GM23248 (cell line): ENCODE results near the gene UBR2. TPM values are rescaled to one million over a fixed set of nuclear protein-coding genes. Genes with fewer than 3 reads are reported as not detected.
A peak's percentile ranks its signal among the peaks of the same experiment; 100 is the strongest.

Source experiments
- DNase-seq: peaks from one replicate; pipeline ENCODE4 v3.0.0-alpha.2; 2015
- H2AFZ ChIP-seq: fragments of 200-600 bp; sonication (generic); 2 replicates; pipeline ENCODE4 v1.6.1; 2016; ENCODE audit warnings: antibody characterized with exemption
- H3F3A ChIP-seq: fragments of 200-600 bp; sonication (generic); 2 replicates; pipeline ENCODE4 v1.6.1; 2016; ENCODE audit warnings: mild to moderate bottlenecking, antibody characterized with exemption, mixed run types; ENCODE audit not compliant: insufficient read depth
- H3K27ac ChIP-seq: fragments of 200-600 bp; sonication (generic); 2 replicates; pipeline ENCODE4 v1.5.1; 2016; ENCODE audit warnings: mild to moderate bottlenecking
- H3K27me3 ChIP-seq: fragments of 200-600 bp; sonication (generic); replicated peaks from 2 replicates; pipeline ENCODE4 v1.6.1; 2016; ENCODE audit warnings: mild to moderate bottlenecking; ENCODE audit not compliant: insufficient read depth
- H3K36me3 ChIP-seq: fragments of 200-600 bp; sonication (generic); 2 replicates; pipeline ENCODE4 v1.6.1; 2016; ENCODE audit warnings: low read depth, mild to moderate bottlenecking
- H3K4me1 ChIP-seq: fragments of 200-600 bp; sonication (generic); 2 replicates; pipeline ENCODE4 v1.6.1; 2016; ENCODE audit warnings: mild to moderate bottlenecking; ENCODE audit not compliant: insufficient read depth
- H3K4me2 ChIP-seq: fragments of 200-600 bp; sonication (generic); one replicate; pipeline ENCODE4 v1.6.1; 2016; ENCODE audit warnings: mild to moderate bottlenecking; ENCODE audit not compliant: unreplicated experiment
- H3K4me3 ChIP-seq: fragments of 200-600 bp; sonication (generic); 2 replicates; pipeline ENCODE4 v1.5.1; 2016; ENCODE audit warnings: mild to moderate bottlenecking
- H3K79me2 ChIP-seq: fragments of 200-600 bp; sonication (generic); 2 replicates; pipeline ENCODE4 v1.6.1; 2016; ENCODE audit warnings: mild to moderate bottlenecking; ENCODE audit not compliant: insufficient read depth
- H3K9ac ChIP-seq: fragments of 200-600 bp; sonication (generic); 2 replicates; pipeline ENCODE4 v1.6.1; 2016; ENCODE audit warnings: mild to moderate bottlenecking
- H3K9me2 ChIP-seq: fragments of 200-600 bp; sonication (generic); 2 replicates; pipeline ENCODE4 v1.6.1; 2016; ENCODE audit warnings: mixed run types, mild to moderate bottlenecking, moderate library complexity; ENCODE audit not compliant: insufficient read depth
- H3K9me3 ChIP-seq: fragments of 200-600 bp; sonication (generic); one replicate; pipeline ENCODE4 v1.6.1; 2017; ENCODE audit warnings: low read depth
- H4K20me1 ChIP-seq: fragments of 200-600 bp; sonication (generic); 2 replicates; pipeline ENCODE4 v1.6.0; 2016; ENCODE audit not compliant: insufficient read depth
- EZH2 ChIP-seq: fragments of 200-600 bp; sonication (generic); IDR thresholded peaks from 2 replicates; pipeline ENCODE4 v1.6.1; 2018; ENCODE audit warnings: antibody characterized with exemption, mild to moderate bottlenecking; ENCODE audit not compliant: insufficient read depth, poor library complexity, severe bottlenecking
- EZH2phosphoT487 ChIP-seq: fragments of 200-600 bp; sonication (generic); IDR thresholded peaks from 2 replicates; pipeline ENCODE4 v1.6.1; 2018; ENCODE audit warnings: antibody characterized with exemption, moderate library complexity, mild to moderate bottlenecking, low read depth; ENCODE audit not compliant: insufficient read depth
- WGBS, 2 experiments: methylation state at CpG; one replicate each; pipeline ENCODE4 v1.1.6; 2015 to 2017; ENCODE audit warnings: low lambda C conversion rate in 2 of 2, low coverage in 1 of 2; ENCODE audit errors: missing lambda C conversion rate in 2 of 2; 5-methylcytosine and 5-hydroxymethylcytosine counted together
- in situ Hi-C: fragments of 300-500 bp; cut with MboI; formaldehyde crosslinking; loops from 2 replicates; pipeline ENCODE4 v1.15.0; 2020
- polyA plus RNA-seq: library from polyadenylated mRNA; unstranded; fragments of >200 nt; fragmentation: Nextera tagmentation; extraction: Ambion mirVana; gene quantifications from 2 replicates; pipeline ENCODE4 v1.2.1, GENCODE V29; 2016
- total RNA-seq: library from RNA; depleted of rRNA; stranded (reverse); fragments of >200 nt; shearing (Covaris generic); gene quantifications from 2 replicates; pipeline ENCODE4 v1.2.3, GENCODE V29; 2014

UBR2 gene
- total and polyA plus RNA-seq, 2 experiments from 2014 or later: 8.5 to 23.3 TPM

DNA sequence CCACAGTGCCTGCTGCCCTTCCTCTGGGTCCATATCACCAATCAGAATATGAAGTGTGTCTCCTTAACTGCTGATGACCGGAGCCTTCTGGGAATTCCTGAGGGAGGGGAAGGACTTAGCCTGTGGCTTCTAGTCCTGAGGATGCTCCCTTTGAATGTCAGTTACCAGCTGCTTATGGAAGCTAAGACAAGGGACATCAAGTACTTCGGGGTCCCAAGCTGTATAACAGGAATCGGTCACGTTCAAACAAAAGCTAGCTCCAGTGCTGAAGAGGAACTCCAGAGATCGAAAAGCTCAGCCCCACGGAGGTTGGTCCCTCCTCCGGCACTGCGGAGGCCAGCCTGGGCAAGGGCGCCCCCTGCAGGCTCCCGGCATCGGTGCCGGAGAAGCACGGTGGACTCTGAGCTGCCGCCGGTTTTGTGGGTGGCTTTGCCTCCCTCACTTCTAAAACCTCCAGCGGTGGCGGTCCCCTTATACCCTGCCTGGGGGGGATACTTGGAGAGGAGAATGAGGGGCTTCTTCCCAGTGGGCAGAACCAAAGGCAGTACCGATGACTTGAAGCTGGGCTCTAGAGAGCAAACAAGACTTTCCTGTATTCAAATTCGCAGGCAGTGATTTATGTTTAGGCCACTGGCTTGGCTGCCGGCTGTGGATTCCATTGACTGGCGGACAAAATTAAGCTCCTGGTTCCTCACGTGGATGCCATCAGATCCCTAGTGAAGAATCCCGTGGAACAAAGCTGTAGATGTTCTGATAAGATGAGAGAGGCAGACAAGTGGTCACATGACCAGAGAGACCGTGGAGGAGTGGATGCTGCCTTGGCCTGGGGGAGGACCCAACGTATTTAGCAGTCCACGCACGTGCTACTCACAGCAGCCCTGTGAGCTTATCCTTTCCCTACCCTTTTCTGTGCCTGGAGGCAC is 16.2 kb upstream of the UBR2 start:
- Histone ChIP-seq H3K9ac (peak overlapping the region; percentile 72), H3K27me3 (no peaks in the 10 kb centered on the region), H3K4me2 (peak overlapping the region; percentile 77), H4K20me1 (no peaks in the 10 kb centered on the region), H2AFZ (peak overlapping the region; percentile 98), H3K4me3 (peak overlapping the region; percentile 83), H3K4me1 (0 out of 2 replicates have a peak, but pooled peaks cover 3% of the 10 kb centered on the region), H3K9me3 (no peaks in the 10 kb centered on the region), H3K36me3 (no peaks in the 10 kb centered on the region), H3K79me2 (no peaks in the 10 kb centered on the region), H3K9me2 (no peaks in the 10 kb centered on the region), H3K27ac (peak overlapping the region; percentile 52), H3F3A (peaks cover 14% of the 10 kb centered on the region; the same call in 1 of the 2 replicates)
- in situ Hi-C loops: loop anchor here (10.0 to 25.0 kb wide), 2 partner anchors 285 to 473 kb away; no protein-coding TSS in a partner anchor
- DNase-seq: peak; percentile 90
- no peak for TF ChIP-seq EZH2
- TF ChIP-seq EZH2phosphoT487: no peak
- WGBS, 2 experiments: 3% methylated on average over 27 of the region's 27 CpGs

DNA sequence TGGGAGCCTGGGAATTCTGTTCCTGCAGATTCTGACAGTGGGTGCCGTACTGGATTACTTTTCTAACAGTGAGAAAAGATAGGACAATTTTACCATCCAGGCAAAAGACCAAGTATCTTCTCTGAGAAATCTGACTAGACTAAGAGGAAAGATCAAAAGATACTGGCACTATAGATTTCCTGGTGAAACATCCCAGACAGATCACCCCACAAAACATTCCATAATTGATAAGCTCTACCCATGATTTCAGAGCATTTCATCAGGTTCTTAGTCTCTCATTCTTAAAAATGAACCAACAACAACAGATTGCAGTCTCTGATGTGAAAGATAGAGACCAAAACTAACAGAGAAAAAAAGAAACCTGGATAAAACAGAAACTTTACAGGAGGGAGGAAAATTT is 13.6 kb upstream of the UBR2 start:
- H3K27ac ChIP-seq: no peak overlapping the region
- in situ Hi-C loops: no loop called here

GRCh38 chr6:42551217-42551616 is 12.6 kb upstream of the UBR2 start:
- 0 out of 2 replicates have a peak, but pooled peaks cover 3% of the 10 kb centered on the region for H3K4me1 ChIP-seq
- H3K36me3 ChIP-seq: no peaks in the 10 kb centered on the region
- H3K9me3 ChIP-seq: no peaks in the 10 kb centered on the region
- no peak overlapping the region for H3K27ac ChIP-seq
- no peak overlapping the region for H2AFZ ChIP-seq
- WGBS, 2 experiments: 38 to 59% methylated on average over 1 of the region's 1 CpG
- no peak for TF ChIP-seq EZH2phosphoT487
- no peak for TF ChIP-seq EZH2
- no peak overlapping the region for H3K9ac ChIP-seq
- H3K4me2 ChIP-seq: no peak overlapping the region
- H3K27me3 ChIP-seq: no peaks in the 10 kb centered on the region
- no peaks in the 10 kb centered on the region for H4K20me1 ChIP-seq
- no peak overlapping the region for H3K4me3 ChIP-seq
- peaks cover 14% of the 10 kb centered on the region; the same call in 1 of the 2 replicates for H3F3A ChIP-seq
- no peaks in the 10 kb centered on the region for H3K9me2 ChIP-seq
- no peaks in the 10 kb centered on the region for H3K79me2 ChIP-seq
- DNase-seq: peak; percentile 63
- in situ Hi-C loops: no loop called here

More for the DNA sequence above, 13.6 kb upstream of the UBR2 start:
- H3F3A ChIP-seq: peaks cover 14% of the 10 kb centered on the region; the same call in 1 of the 2 replicates
- H3K9ac ChIP-seq: no peak overlapping the region
- H3K79me2 ChIP-seq: no peaks in the 10 kb centered on the region
- no peak for DNase-seq
- H3K4me2 ChIP-seq: no peak overlapping the region
- no peaks in the 10 kb centered on the region for H3K9me2 ChIP-seq
- 0 out of 2 replicates have a peak, but pooled peaks cover 3% of the 10 kb centered on the region for H3K4me1 ChIP-seq
- no peaks in the 10 kb centered on the region for H3K36me3 ChIP-seq
- TF ChIP-seq EZH2: no peak
- TF ChIP-seq EZH2phosphoT487: no peak
- no peaks in the 10 kb centered on the region for H3K9me3 ChIP-seq
- 82 to 88% methylated on average over 1 of the region's 1 CpG for WGBS, 2 experiments
- no peak overlapping the region for H2AFZ ChIP-seq
- H3K4me3 ChIP-seq: no peak overlapping the region
- no peaks in the 10 kb centered on the region for H3K27me3 ChIP-seq
- no peaks in the 10 kb centered on the region for H4K20me1 ChIP-seq

DNA sequence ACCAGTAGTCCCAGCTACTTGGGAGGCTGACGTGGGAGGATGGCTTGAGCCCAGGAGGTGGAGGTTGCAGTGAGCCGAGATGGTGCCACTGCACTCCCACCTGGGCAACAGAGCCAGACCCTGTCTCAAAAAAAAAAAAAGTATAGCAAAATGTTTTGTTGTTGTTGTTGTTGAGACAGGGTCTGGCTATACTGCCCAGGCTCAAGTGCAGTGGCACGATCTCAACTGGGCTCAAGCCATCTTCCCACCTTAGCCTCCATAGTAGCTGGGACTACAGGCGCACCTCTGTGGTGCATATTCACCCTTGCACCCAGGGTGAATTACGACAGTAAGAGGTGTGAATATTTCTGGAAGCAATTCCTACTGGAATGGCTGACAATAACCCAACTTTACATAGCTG is 11.4 kb upstream of the UBR2 start:
- no peaks in the 10 kb centered on the region for H3K79me2 ChIP-seq
- no peak overlapping the region for H2AFZ ChIP-seq
- no peak for TF ChIP-seq EZH2
- TF ChIP-seq EZH2phosphoT487: no peak
- H3K9me3 ChIP-seq: no peaks in the 10 kb centered on the region
- H3K9ac ChIP-seq: no peak overlapping the region
- H3K9me2 ChIP-seq: no peaks in the 10 kb centered on the region
- H3K27ac ChIP-seq: no peak overlapping the region
- peaks cover 14% of the 10 kb centered on the region; the same call in 1 of the 2 replicates for H3F3A ChIP-seq
- WGBS, 2 experiments: 63 to 70% methylated on average over 5 of the region's 5 CpGs
- no peak overlapping the region for H3K4me2 ChIP-seq
- no peak overlapping the region for H3K4me3 ChIP-seq
- in situ Hi-C loops: no loop called here
- no peaks in the 10 kb centered on the region for H3K27me3 ChIP-seq
- no peaks in the 10 kb centered on the region for H3K4me1 ChIP-seq
- DNase-seq: no peak
- H3K36me3 ChIP-seq: no peaks in the 10 kb centered on the region
- no peaks in the 10 kb centered on the region for H4K20me1 ChIP-seq
